Measurements from ENCODE around the gene SNX10. TPM values are rescaled to one million over a fixed set of nuclear protein-coding genes. Genes with fewer than 3 reads are reported as not detected.

Gene SNX10
- total and polyA plus RNA-seq, 8 donors = 2.9 to 23.5 (median 6.0) TPM

GRCh38 chr7:26306790-26307189 lies 15.1 kb downstream of the SNX10 start:
- no peak for TF ChIP-seq CTCF (IDR thresholded peaks at IDR 0.05)
- no peaks in the 10 kb centered on the region for H3K27me3 ChIP-seq
- H3K9me3 ChIP-seq = no peaks in the 10 kb centered on the region
- H3K36me3 ChIP-seq = no peaks in the 10 kb centered on the region
- 92 to 94% methylated on average over 3 of the region's 3 CpGs for whole genome bisulfite sequencing, 2 donors
- intact Hi-C loops (cut with DNase I) = no loop called here
- FAIRE-seq (no peak), ATAC-seq (peak in 1 of 4 donors; percentile 6), DNase-seq (no peak)
- no peak overlapping the region for H3K4me3 ChIP-seq
- peak overlapping the region in 2 of 4 donors; percentile 55 to 61 for H3K27ac ChIP-seq
- H3K4me1 ChIP-seq = peaks cover 0 to 32% (median 0%) of the 10 kb centered on the region in 3 donors

- peak in 1 of 6 donors; percentile 36 for DNase-seq
- H3K4me3 ChIP-seq = no peak overlapping the region
- peak in 2 of 4 donors; percentile 76 to 79 for ATAC-seq
- TF ChIP-seq CTCF (IDR thresholded peaks at IDR 0.05) = no peak
- no peaks in the 10 kb centered on the region for H3K27me3 ChIP-seq
- WGBS, 2 donors = 85 to 93% methylated on average over 6 of the region's 6 CpGs
- intact Hi-C loops (cut with DNase I) = no loop called here
- no peaks in the 10 kb centered on the region for H3K9me3 ChIP-seq
- H3K27ac ChIP-seq = peak overlapping the region in 2 of 4 donors; percentile 55 to 61
- FAIRE-seq = no peak
- H3K36me3 ChIP-seq = no peaks in the 10 kb centered on the region
- peaks cover 0 to 35% (median 0%) of the 10 kb centered on the region in 3 donors for H3K4me1 ChIP-seq
Observed at GRCh38 chr7:26307226-26307625, 15.6 kb downstream of the SNX10 start.

GRCh38 chr7:26307791-26308190 lies 16.1 kb downstream of the SNX10 start:
- no peak for DNase-seq
- Histone ChIP-seq H3K27ac (peak overlapping the region in 2 of 4 donors; percentile 55 to 61), H3K36me3 (no peaks in the 10 kb centered on the region), H3K4me1 (peaks cover 0 to 35% (median 0%) of the 10 kb centered on the region in 3 donors), H3K9me3 (no peaks in the 10 kb centered on the region), H3K27me3 (no peaks in the 10 kb centered on the region), H3K4me3 (no peak overlapping the region)
- WGBS, 2 donors = 91 to 100% methylated on average over 1 of the region's 1 CpG
- no peak for ATAC-seq
- TF ChIP-seq CTCF (IDR thresholded peaks at IDR 0.05) = no peak
- no peak for FAIRE-seq
- intact Hi-C loops (cut with DNase I) = no loop called here

- H3K4me1 ChIP-seq = peaks cover 0 to 35% (median 0%) of the 10 kb centered on the region in 3 donors
- no peaks in the 10 kb centered on the region for H3K36me3 ChIP-seq
- intact Hi-C loops (cut with DNase I) = no loop called here
- no peak overlapping the region for H3K27ac ChIP-seq
- no peak overlapping the region for H3K4me3 ChIP-seq
- WGBS, 2 donors = 95 to 99% methylated on average over 4 of the region's 4 CpGs
- no peaks in the 10 kb centered on the region for H3K27me3 ChIP-seq
- no peak for TF ChIP-seq CTCF (IDR thresholded peaks at IDR 0.05)
- FAIRE-seq = no peak
- no peak for ATAC-seq
- H3K9me3 ChIP-seq = no peaks in the 10 kb centered on the region
- no peak for DNase-seq
Observed at GRCh38 chr7:26308551-26308950, 16.9 kb downstream of the SNX10 start.

GRCh38 chr7:26309089-26309488 lies 17.4 kb downstream of the SNX10 start:
- FAIRE-seq = no peak

More at GRCh38 chr7:26309089-26309488, 17.4 kb downstream of the SNX10 start:
- Histone ChIP-seq H3K9me3 (no peaks in the 10 kb centered on the region), H3K4me1 (peaks cover 0 to 35% (median 0%) of the 10 kb centered on the region in 3 donors), H3K27me3 (no peaks in the 10 kb centered on the region), H3K36me3 (no peaks in the 10 kb centered on the region), H3K27ac (no peak overlapping the region), H3K4me3 (no peak overlapping the region)
- intact Hi-C loops (cut with DNase I) = no loop called here
- DNase-seq (no peak), ATAC-seq (no peak)
- WGBS, 2 donors = 90 to 95% methylated on average over 5 of the region's 5 CpGs
- no peak for TF ChIP-seq CTCF (IDR thresholded peaks at IDR 0.05)

Data from pancreas (tissue), 10 donors.